B cell (primary cell): ENCODE data around the gene HHAT. TPM values are rescaled to one million over a fixed set of nuclear protein-coding genes. Genes with fewer than 3 reads are reported as not detected.
A peak's percentile ranks its signal among the peaks of the same experiment; 100 is the strongest.

ENCODE experiments used
- ATAC-seq: fragments of 200-7000 bp; cut with Tn5 transposase; one replicate; pipeline ENCODE4 v1.10.0; 2021; ENCODE audit warnings: low read depth, mild to moderate bottlenecking, moderate number of reproducible peaks, moderate library complexity
- CTCF ChIA-PET: fragments of 350-600 bp; sonication (Branson Sonifier 250); formaldehyde crosslinking; loops from one replicate; lab custom pipeline; 2021; ENCODE audit warnings: antibody characterized with exemption, inconsistent platforms; lab: Charles Lee
- POLR2A ChIA-PET: fragments of 350-600 bp; sonication (Branson Sonifier 250); formaldehyde crosslinking; loops from one replicate; lab custom pipeline; 2021; ENCODE audit warnings: antibody characterized with exemption; lab: Charles Lee
- DNase-seq: peaks from one replicate; pipeline ENCODE4 v3.0.0; 2013
- H2AFZ ChIP-seq: 2 replicates; pipeline ENCODE4 v1.6.1; 2012; ENCODE audit warnings: mild to moderate bottlenecking, low read depth, low read length; ENCODE audit not compliant: insufficient read depth, poor library complexity, severe bottlenecking
- H3K27ac ChIP-seq, 2 donors: 1 replicate in 1 of 2; 2 replicates in 1 of 2; pipeline ENCODE4 v1.5.1; 2012 to 2013; ENCODE audit warnings: low read length in 2 of 2, mild to moderate bottlenecking in 2 of 2, moderate library complexity in 1 of 2
- H3K27me3 ChIP-seq, 4 experiments: fragments of 200-600 bp in 1 of 4; sonication (generic) in 1 of 4; replicated peaks in 1 of 4; 1 replicate in 2 of 4; 2 replicates in 2 of 4; pipeline versions ENCODE4 v1.6.1 to v1.7.0; 2013 to 2016; ENCODE audit warnings: low read length in 3 of 4, mild to moderate bottlenecking in 2 of 4, mixed read lengths in 1 of 4, moderate library complexity in 1 of 4; ENCODE audit not compliant: insufficient read depth in 4 of 4, control insufficient read depth in 3 of 4; ENCODE audit errors: control extremely low read depth in 1 of 4
- H3K36me3 ChIP-seq, 2 experiments: replicated peaks in 1 of 2; 1 replicate in 1 of 2; 2 replicates in 1 of 2; pipeline versions ENCODE4 v1.6.1 to v1.7.1; 2013; ENCODE audit warnings: low read length in 1 of 2; ENCODE audit not compliant: insufficient read depth in 2 of 2, control insufficient read depth in 1 of 2; ENCODE audit errors: control extremely low read depth in 1 of 2, extremely low read depth in 1 of 2
- H3K4me1 ChIP-seq, 2 donors: fragments of 200-600 bp in 1 of 2; sonication (generic) in 1 of 2; 1 replicate in 1 of 2; 2 replicates in 1 of 2; pipeline versions ENCODE4 v1.5.1 to v1.6.1; 2013 to 2017; ENCODE audit warnings: low read length in 2 of 2; ENCODE audit not compliant: control insufficient read depth in 2 of 2, insufficient read depth in 2 of 2
- H3K4me2 ChIP-seq: replicated peaks from 2 replicates; pipeline ENCODE3; 2012; ENCODE audit warnings: mild to moderate bottlenecking, low read depth, low read length; ENCODE audit not compliant: poor library complexity, severe bottlenecking
- H3K4me3 ChIP-seq, 5 experiments: fragments of 200-600 bp in 1 of 5; sonication (generic) in 1 of 5; 1 replicate in 3 of 5; 2 replicates in 2 of 5; pipeline versions ENCODE4 v1.5.1 to v1.7.0; 2011 to 2016; ENCODE audit warnings: low read length in 4 of 5, mild to moderate bottlenecking in 4 of 5, low read depth in 2 of 5, control low read depth in 1 of 5, moderate library complexity in 1 of 5; ENCODE audit not compliant: insufficient read depth in 1 of 5; ENCODE audit errors: control extremely low read depth in 1 of 5, extremely low read depth in 1 of 5
- H3K79me2 ChIP-seq: fragments of 200-600 bp; sonication (generic); one replicate; pipeline ENCODE4 v1.6.0; 2016; ENCODE audit warnings: low read length; ENCODE audit not compliant: control insufficient read depth, insufficient read depth
- H3K9ac ChIP-seq: fragments of 200-600 bp; sonication (generic); 2 replicates; pipeline ENCODE4 v1.6.1; 2017; ENCODE audit warnings: mild to moderate bottlenecking, low read length, moderate library complexity
- H3K9me3 ChIP-seq, 3 donors: one replicate each; pipeline versions ENCODE4 v1.6.1 to v1.7.1; 2013; ENCODE audit warnings: low read length in 2 of 3; ENCODE audit not compliant: control insufficient read depth in 2 of 3, insufficient read depth in 1 of 3; ENCODE audit errors: control extremely low read depth in 1 of 3
- H4K20me1 ChIP-seq: 2 replicates; pipeline ENCODE4 v1.6.0; 2012; ENCODE audit warnings: mild to moderate bottlenecking, low read length; ENCODE audit not compliant: insufficient read depth, control insufficient read depth, poor library complexity, severe bottlenecking
- H3K27ac Mint-ChIP-seq: one replicate; pipeline ENCODE4 v1.8.0; 2021; ENCODE audit warnings: mixed read lengths
- H3K27me3 Mint-ChIP-seq: one replicate; pipeline ENCODE4 v1.8.0; 2021; ENCODE audit warnings: mixed read lengths
- H3K4me1 Mint-ChIP-seq: one replicate; pipeline ENCODE4 v1.8.0; 2021; ENCODE audit warnings: mixed read lengths
- H3K4me3 Mint-ChIP-seq: one replicate; pipeline ENCODE4 v1.8.0; 2021; ENCODE audit warnings: mixed read lengths
- H3K9me3 Mint-ChIP-seq: one replicate; pipeline ENCODE4 v1.8.0; 2022; ENCODE audit warnings: mixed read lengths; ENCODE audit not compliant: insufficient read depth
- CTCF ChIP-seq: fragments of 200-600 bp; IDR thresholded peaks from one replicate; pipeline ENCODE4 v1.8.0; 2022; ENCODE audit warnings: antibody characterized with exemption, mild to moderate bottlenecking
- EZH2 ChIP-seq: IDR thresholded peaks from 2 replicates; pipeline ENCODE4 v1.6.1; 2012; ENCODE audit warnings: borderline replicate concordance, low read depth, mild to moderate bottlenecking, moderate library complexity, low read length; ENCODE audit not compliant: insufficient read depth, poor library complexity, severe bottlenecking
- WGBS: methylation state at CpG from one replicate; pipeline ENCODE4 v1.1.5; 2013; ENCODE audit warnings: missing lambda C conversion rate; ENCODE audit not compliant: insufficient coverage; 5-methylcytosine and 5-hydroxymethylcytosine counted together
- intact Hi-C: fragments of 100-400 bp; cut with micrococcal nuclease; formaldehyde crosslinking; loops from one replicate; pipeline ENCODE4 v1.10.0; 2022
- polyA plus RNA-seq: library from polyadenylated mRNA; depleted of rRNA; stranded (reverse); fragments of >200 nt; gene quantifications from 2 replicates; pipeline ENCODE4 v1.2.3, GENCODE V29; 2012
- total RNA-seq, 2 donors: library from RNA; stranded (reverse); fragments of 120-200 nt in 1 of 2; gene quantifications; 1 replicate in 1 of 2; 2 replicates in 1 of 2; pipeline versions ENCODE4 v1.2.3 to v1.2.4, GENCODE V29; 2013 to 2022

HHAT gene
- total and polyA plus RNA-seq, 2 donors (not counting 1 experiment from before 2014, with no cell fraction given) = 4.0 to 28.2 TPM

- DNase-seq (peak; percentile 19), ATAC-seq (peak; percentile 17)
- POLR2A ChIA-PET = no interaction called here
These were observed 325.1 kb downstream of the HHAT start for GRCh38 chr1:210653771-210654170.

More at GRCh38 chr1:210653771-210654170, 325.1 kb downstream of the HHAT start:
- CTCF ChIA-PET = no interaction called here
- no peaks in the 10 kb centered on the region for H3K9me3 Mint-ChIP-seq
- Histone ChIP-seq H3K27ac (no peak overlapping the region), H3K9ac (no peak overlapping the region), H3K79me2 (no peaks in the 10 kb centered on the region), H3K4me2 (no peak overlapping the region), H3K9me3 (no peaks in the 10 kb centered on the region), H2AFZ (no peak overlapping the region), H3K4me1 (no peaks in the 10 kb centered on the region), H3K36me3 (no peaks in the 10 kb centered on the region), H3K27me3 (no peaks in the 10 kb centered on the region), H3K4me3 (no peak overlapping the region), H4K20me1 (no peaks in the 10 kb centered on the region)
- H3K4me3 Mint-ChIP-seq = no peak overlapping the region
- intact Hi-C loops = no loop called here
- WGBS = 53% methylated on average over 6 of the region's 6 CpGs
- TF ChIP-seq EZH2 (no peak), CTCF (no peak)
- no peaks in the 10 kb centered on the region for H3K27me3 Mint-ChIP-seq
- no peak overlapping the region for H3K27ac Mint-ChIP-seq
- no peaks in the 10 kb centered on the region for H3K4me1 Mint-ChIP-seq
